HG02610 (cell line): ENCODE measurements around the gene RCAN2.

Experiments used
- ATAC-seq: cut with Tn5 transposase; IDR thresholded peaks from one replicate; pipeline ENCODE4 v1.9.1; 2021; ENCODE audit warnings: mild to moderate bottlenecking, moderate library complexity; ENCODE audit not compliant: unreplicated experiment

The RCAN2 gene

DNA sequence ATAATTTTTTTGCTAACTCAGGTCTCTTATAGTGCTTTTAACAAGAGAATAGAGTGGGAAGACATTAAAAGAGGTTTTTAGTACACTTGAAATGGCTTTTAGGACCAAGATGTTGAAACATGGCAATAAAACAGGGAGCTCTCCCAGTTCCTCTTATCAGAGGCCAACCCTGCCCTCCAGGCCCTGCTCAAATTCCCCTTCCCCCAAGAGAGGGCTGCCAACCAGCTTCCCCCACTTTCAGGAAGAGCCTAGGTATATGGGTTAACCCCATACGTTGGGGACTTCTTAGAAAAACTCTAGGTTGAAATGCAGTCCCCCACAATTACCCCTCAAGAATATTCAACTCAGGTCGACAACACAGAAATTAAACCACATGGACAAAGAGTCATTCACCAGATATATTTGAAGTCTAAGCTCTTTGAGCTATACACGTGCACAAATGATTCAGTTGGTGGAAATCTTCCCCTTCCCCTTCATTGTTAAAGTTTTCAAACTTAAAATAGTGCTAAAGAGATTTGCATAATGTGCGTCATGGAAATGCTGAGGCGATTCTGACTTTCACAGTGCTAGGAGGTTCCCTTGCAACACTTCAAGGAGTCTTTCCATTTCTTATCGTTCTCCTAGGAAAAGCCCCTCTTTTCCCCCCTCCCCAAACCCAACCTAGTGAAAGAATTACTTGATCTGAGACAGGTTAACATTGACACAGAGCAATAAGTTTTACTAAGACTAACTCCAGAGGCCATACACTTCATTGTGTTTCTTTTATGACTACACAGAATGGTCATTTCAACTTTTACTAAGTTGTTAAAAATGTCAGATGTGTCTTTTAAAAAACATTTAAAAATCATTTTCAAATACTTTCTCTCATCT lies 270.7 kb downstream of the RCAN2 start:
- ATAC-seq, result peak; percentile 50

DNA sequence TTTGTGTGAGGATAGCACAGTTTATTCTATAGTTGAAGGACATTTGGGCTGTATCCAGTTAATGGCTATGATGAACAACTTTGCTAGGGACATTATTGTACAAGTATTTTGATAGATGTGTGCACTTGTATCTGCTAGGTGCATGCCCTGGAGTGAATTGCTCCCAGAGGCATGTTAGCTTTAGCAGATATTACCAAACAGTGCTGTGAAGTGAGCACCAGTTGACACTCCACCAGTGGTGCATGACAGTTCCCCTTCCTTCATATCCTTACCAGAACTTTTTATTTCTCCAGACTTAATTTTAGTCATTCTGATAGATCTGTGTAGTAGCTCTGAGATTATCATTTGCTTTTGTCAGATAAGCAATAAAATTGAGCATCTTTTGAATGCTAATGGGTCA lies 271.6 kb downstream of the RCAN2 start:
- peak; percentile 24 for ATAC-seq

DNA sequence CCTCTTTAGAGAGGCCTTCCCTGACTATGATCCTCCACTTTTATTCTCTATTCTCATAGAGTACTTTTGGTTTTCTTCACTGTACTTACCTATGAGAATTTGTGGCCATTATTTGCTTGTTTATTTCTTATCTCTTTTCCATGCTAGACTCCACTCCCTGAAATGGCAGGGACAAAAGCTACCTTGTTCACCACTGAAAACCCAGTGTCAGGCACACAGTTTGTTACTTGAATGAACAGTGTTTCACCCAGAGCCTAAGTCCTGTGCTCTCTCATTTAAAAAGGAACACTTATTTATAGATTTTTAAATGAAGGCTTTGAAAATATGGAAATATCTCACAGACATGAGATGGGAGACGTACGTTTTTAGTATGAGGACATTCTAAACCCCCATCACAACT lies 272.8 kb downstream of the RCAN2 start:
- ATAC-seq, result no peak

DNA sequence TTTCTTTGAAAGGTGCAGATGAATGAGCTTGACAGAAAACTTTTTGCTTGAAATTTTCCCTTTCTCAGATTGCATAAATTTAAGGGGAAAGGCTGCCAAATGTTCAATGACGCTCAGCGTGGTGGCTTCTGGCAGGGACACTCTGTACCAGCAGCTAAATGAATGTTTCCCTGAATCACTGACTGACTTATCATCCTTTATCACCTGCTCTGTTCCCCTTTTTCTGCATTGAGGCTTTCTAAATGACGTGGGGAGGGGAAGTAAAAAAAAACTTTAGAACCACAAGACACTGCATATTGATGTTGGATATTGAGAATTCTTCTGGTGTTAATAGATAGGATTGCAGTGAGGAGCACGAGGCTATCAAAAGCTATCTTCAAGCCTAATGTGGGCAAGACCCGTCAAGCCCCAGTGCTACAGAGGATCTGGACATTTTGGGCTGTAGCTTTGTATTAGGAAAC lies 273.5 kb downstream of the RCAN2 start:
- peak; percentile 76 for ATAC-seq

DNA sequence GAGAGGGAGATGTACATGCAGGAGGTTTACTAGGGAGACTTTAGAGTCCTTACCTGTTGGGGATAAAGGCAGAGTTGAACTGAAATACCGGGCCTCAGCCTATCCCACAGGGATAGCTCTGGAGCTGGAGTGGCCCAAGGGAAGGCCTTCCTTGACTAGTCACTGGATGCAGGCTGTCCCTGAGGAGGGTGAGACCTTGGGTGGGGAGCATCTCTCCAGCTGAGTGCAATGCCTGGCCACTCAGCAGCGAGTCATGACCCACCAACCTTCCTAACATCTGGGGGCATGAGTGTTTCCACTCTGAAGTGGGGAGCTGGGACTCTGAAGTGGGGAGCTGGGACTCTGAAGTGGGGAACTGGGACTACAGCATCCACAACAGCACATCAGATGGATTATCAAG lies 274.4 kb downstream of the RCAN2 start:
- ATAC-seq, result no peak

DNA sequence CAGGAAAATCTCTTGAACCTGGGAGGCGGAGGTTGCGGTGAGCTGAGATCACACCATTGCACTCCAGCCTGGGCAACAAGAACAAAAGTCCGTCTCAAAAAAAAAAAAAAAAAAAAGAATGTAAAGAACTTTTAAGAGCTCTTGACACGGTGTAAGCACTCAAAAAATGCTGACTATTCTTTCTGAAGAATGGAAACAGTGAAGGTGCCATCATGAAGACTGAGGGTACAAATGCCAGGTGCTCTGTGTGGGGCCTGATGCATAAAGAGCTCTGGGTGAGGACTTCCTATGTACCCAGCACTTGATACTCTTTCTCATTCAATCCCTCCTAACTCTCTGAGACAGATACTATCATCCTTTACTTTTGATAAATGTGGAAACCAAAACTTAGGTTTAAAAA lies 275.5 kb downstream of the RCAN2 start:
- no peak for ATAC-seq

DNA sequence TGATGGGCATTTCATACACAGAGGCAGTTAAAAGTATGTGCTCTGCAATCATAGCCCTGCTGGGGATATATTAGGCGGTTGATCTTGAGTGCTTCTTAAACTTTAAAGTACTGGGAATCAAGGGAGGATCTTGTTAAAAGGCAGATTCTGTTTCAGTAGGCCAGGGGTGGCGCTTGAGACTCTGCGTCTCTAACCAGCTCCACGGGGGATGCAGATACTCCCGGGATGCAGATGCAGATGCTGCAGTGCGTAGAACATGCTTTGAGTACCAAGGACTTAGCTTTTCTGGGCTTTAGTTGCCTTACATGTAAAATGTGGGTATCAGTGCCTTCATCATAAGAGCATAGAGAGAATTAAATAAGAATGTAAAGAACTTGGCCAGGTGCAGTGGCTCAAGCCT lies 276.0 kb downstream of the RCAN2 start:
- ATAC-seq, result no peak

DNA sequence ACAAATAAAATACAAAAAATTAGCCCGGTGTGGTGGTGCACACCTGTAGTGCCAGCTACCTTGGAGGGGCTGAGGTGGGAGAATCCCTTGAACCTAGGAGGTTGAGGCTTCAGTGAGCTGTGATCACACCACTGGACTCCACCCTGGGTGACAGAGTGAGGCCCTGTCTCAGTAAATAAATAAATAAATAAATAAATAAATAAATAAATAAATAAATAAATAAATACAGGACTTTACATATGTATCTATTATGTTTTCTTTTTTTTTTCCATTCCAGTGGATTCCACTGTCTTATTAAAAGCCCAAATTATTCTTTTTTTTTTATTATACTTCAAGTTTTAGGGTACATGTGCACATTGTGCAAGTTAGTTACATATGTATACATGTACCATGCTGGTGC lies 279.3 kb downstream of the RCAN2 start:
- ATAC-seq, result no peak

DNA sequence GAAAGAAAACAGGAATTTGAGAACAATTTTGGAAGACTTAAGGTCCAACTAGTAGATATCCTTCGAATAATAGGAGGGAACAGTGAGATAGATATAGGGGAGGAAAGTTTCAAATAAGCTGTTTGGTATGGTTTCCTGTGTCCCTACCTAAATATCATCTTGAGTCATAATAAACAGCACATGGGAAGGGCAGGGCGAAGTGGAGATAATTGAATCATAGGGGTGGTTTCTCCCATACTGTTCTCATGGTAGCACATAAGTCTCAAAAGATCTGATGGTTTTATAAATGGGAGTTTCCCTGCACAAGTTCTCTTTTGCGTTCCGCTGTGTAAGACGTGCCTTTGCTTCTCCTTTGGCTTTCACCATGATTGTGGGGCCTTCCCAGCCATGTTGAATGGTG lies 281.0 kb downstream of the RCAN2 start:
- ATAC-seq, result no peak

DNA sequence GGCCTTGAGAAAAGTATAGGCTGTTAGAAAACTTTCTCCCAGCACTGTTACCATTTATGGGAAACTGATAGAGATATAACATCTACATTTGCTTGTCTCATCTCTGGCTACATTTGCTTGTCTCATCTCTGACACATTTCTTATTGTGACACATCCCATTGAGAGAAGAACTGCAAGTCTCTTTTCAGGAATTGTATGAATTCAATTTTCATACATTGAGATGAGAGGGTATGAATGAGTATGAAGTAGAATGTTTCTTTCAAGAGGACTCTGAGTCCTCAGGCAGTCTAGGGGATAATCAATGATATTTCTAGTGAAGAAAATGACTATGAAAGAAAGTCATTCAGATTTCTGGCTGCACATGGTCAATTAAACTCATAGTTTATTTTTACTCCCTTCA lies 282.9 kb downstream of the RCAN2 start:
- ATAC-seq, result no peak

DNA sequence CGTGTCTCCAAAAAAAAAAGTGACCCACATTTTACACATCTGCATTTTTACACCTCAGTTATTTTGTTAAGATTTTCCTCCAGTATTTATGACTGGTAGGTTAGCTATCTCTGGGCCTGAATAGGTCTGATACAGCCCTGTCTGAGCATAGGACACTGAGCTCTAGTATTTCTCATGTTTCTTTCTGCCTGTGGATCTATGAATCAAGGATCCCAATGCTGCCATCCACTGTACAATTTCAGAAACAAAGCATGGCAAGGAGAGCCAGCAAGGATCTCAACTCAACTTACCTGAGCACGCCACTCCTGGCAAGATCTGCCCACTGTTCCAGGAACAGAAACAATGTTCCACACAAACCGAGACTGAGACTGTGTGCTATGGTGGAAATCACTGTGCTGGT lies 284.1 kb downstream of the RCAN2 start:
- ATAC-seq, result no peak

DNA sequence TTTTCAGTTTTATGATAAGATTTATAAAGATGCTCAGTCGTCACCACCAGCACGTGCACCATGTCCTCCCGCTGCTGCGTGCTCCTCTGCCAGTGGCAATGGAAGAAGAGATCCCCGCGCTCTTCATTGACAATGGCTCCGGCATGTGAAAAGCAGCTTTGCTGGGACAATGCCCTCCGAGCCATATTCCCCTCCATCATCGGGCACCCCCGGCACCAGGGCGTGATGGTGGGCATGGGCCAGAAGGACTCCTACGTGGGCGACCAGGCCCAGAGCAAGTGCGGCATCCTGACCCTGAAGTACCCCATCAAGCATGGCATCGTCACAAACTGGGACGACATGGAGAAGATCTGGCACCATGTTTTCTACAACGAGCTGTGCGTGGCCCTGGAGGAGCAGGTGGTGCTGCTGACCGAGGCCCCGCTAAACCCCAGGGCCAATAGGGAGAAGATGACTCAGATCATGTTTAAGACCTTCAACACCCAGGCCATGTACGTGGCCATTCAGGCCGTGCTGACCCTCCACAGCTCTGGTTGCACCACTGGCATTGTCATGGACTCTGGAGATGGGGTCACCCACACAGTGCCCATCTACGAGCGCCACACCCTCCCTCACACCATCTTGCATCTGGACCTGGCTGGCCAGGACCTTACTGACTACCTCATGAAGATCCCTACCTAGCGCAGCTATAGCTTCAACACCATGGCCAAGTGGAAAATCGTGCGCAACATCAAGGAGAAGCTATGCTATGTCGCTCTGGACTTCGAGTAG lies 286.2 kb downstream of the RCAN2 start:
- no peak for ATAC-seq

DNA sequence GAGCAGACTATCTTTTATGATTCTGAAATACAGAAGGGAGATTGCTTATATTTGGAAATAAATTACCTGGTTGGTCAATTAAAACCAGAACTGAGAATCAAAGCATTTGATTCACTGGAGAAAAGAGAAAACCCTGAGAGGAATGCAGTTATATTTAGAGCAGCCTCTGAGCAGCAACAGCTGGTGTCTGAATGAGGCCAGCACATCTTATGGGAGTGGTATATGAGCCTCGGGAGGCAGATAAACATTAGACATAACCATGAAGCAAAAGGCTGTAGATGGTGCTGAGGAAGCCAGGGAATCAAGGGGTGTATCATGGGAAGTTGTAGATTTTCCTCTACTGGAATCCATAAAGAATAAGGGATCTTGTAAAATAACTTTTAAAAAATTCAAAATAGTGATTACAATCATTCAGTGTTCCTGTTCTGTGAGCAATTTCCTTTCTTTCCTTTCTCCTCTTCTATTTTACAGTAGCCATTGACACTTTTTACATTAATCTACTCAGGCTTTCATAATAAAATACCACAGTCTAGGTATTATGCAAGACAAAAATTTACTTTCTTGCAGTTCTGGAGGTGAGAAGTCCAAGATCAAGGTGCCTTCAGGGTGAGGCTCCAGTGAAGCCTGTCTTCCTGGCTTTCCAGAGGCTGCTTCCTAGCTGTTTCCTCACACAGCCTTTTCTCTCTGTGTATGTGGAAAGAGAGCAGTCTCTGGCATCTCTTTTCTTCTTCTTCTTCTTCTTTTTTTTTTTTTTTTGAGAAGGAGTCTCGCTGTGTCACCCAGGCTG lies 287.7 kb downstream of the RCAN2 start:
- ATAC-seq, result no peak

DNA sequence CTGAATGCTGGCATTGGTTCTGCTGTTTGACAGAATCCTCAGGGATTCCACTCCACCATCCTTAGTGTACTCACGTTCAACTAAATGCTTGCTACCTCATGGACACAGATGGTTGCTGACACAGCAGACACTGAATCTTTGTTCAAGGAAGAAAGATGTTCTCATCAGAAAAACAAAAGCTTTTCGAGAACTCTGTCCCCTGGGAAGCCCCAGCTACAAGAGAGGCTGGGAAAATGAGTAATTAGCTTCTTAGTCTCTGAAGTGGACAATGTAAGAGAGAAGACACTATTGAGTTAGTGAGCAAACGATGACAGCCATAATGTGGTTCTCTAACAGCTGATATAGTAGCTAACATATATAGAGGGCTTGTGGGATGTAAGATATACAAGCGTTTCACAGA lies 289.5 kb downstream of the RCAN2 start:
- ATAC-seq, result no peak

DNA sequence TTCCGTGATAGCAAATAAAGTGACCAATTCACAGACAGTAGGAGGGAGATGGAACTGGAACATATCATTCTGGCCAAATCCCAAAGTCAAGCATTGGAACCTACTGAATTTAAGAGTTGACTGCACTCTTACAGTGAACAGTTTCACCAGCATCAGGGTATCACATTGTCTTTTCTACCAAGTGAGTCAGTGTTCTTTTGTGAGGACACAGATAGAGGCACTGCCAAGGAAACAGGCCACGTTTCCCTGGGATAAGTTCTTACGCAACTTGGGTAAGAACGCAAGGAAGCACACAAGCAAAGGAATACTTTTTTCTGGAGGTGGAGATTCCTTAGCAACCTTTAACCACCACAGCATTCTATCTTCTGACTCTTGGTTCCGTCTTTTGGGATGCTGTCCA lies 291.9 kb downstream of the RCAN2 start:
- ATAC-seq, result no peak

DNA sequence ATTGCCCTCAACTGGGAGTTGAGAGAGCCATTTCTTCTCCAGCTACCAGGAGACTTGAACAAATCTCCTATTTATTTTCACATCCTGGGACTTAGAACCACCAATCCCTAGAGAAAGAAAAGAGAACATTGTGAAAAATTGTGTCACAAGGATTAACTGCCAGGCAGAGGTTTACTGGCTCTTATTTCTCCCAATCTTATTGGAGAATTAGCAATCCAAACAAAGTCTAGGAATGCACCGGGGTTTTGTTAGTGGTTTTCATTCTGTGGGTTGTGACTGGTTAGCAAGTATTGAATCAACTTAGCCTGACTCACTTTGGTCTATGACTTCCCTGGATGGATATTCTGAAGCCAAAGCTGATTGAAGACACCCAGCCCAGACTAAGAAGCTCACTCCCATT lies 299.3 kb downstream of the RCAN2 start:
- ATAC-seq, result no peak

DNA sequence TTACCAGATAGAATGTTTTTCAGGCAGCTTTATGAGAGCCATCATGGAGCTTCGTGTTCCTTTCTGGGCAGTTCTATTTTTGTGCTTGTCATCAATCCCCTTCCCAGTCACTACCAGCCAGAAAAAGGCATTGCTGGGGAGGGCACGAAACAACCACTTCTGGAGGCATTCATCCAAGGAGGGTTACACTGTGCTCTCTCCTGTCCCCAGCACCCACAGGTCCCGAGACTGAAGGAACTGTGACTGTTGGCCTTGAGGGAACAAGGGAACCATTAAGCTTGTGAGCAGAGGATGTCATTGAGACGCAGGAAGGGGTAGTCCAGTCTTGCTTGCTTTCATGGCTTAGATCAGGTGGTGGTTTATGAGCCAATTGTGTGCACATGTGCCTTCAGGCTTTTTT lies 300.4 kb downstream of the RCAN2 start:
- ATAC-seq, result no peak

DNA sequence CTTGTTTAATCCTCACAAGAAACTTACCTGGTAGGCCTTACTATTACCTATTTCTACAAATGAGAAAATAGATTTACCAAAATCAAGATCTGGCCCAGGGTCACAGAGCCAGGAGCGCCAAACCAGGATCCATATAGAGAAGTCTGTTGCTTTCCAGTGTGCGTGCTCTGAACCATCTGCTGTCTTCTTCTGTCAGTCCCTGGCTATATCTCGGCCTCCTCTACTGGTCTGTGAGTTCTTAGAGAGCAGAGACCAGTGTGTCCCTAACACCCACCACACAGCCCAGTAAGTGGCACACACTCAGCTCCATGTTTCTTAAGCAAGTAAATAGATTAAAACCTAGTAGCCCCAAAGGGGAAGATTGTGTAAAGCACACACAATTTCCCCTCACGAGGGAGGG lies 301.5 kb downstream of the RCAN2 start:
- ATAC-seq, result no peak

DNA sequence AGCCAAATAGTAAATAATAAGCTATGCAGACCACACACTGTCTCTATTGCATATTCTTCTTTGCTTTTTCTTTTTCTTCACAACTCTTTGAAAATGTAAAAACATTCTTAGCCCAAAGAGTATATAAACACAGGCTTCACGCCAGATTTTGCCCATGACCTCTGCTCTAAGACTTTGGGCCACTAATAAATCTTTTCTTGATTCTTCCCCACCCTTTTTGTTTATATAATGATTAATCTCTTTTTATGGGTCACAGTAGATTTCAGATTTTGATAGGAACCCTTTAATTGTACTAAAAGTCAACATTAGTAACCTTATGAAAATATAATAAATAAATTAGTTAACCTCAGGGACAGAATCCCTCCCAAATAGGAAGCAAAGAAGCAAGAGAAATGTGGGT lies 304.7 kb downstream of the RCAN2 start:
- no peak for ATAC-seq

DNA sequence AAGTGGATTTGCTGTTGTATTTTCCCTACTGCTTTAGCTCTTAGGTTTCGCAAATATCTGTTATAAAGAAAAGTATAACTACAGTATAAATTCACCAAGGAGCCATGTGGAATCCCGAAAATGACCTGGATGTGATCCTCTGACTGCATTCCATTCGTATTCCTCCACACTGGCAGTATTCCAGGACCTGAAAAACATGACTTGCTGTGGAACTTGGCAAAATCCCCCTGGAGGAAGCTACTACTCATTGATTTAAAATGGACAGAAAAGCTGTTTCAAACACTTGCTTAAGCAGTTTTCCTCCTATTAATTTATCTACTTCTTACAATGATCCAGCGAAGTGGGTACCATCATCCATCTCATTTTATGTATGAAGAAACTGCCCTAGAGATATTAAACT lies 307.1 kb downstream of the RCAN2 start:
- no peak for ATAC-seq

DNA sequence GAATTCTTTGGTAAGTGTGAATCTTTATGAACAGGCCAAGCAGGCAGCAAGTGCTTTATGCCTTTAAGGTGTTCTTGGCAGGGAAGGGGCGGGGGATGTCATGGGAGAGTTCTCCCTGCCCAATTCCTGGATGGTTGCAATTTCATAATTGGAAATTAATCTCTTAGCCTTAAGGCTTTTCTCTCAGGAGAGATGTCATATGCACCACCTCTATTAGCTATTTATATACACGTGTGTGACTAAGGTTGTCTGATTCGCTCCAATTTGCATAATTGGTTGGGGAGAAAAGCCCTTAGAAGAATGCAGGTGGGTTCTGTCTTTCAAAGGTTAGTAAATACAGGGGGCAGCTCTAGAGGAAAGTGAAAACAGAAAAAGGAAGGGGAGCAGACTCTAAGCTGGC lies 315.3 kb downstream of the RCAN2 start:
- peak; percentile 46 for ATAC-seq
